GM23338 (cell line): Measurements from ENCODE around the gene ABCG2. TPM values are rescaled to one million over a fixed set of nuclear protein-coding genes. Genes with fewer than 3 reads are reported as not detected.

Experiments used
- ATAC-seq: fragments of 200-7000 bp; cut with Tn5 transposase; 3 replicates; pipeline ENCODE4 v1.9.1; 2020
- DNase-seq: peaks from one replicate; pipeline ENCODE4 v3.0.0-alpha.2; 2015; ENCODE audit warnings: low spot score
- H2AFZ ChIP-seq: fragments of 200-600 bp; sonication (generic); 2 replicates; pipeline ENCODE4 v1.8.0; 2016; ENCODE audit warnings: antibody characterized with exemption, mild to moderate bottlenecking, moderate library complexity
- H3F3A ChIP-seq: fragments of 200-600 bp; sonication (generic); replicated peaks from 2 replicates; pipeline ENCODE4 v1.8.0; 2017; ENCODE audit warnings: antibody characterized with exemption, mixed run types, low read depth
- H3K27ac ChIP-seq: fragments of 200-600 bp; sonication (generic); 2 replicates; pipeline ENCODE4 v1.6.1; 2016; ENCODE audit warnings: low read depth
- H3K27me3 ChIP-seq: fragments of 200-600 bp; sonication (generic); 2 replicates; pipeline ENCODE4 v1.8.0; 2016; ENCODE audit warnings: mild to moderate bottlenecking, mixed run types, moderate library complexity; ENCODE audit not compliant: insufficient read depth
- H3K36me3 ChIP-seq: fragments of 200-600 bp; sonication (generic); 2 replicates; pipeline ENCODE4 v1.8.0; 2016; ENCODE audit warnings: mild to moderate bottlenecking; ENCODE audit not compliant: insufficient read depth
- H3K4me1 ChIP-seq: fragments of 200-600 bp; sonication (generic); 2 replicates; pipeline ENCODE4 v1.8.0; 2016; ENCODE audit warnings: mild to moderate bottlenecking, moderate library complexity; ENCODE audit not compliant: insufficient read depth
- H3K4me2 ChIP-seq: fragments of 200-600 bp; sonication (generic); 2 replicates; pipeline ENCODE4 v1.7.1; 2017; ENCODE audit warnings: mixed run types
- H3K4me3 ChIP-seq: fragments of 200-600 bp; sonication (generic); 2 replicates; pipeline ENCODE4 v1.6.1; 2016; ENCODE audit warnings: mixed run types
- H3K79me2 ChIP-seq: fragments of 200-600 bp; sonication (generic); replicated peaks from 2 replicates; pipeline ENCODE4 v1.8.0; 2017; ENCODE audit warnings: mild to moderate bottlenecking; ENCODE audit not compliant: insufficient read depth
- H3K9me2 ChIP-seq: fragments of 200-600 bp; sonication (generic); 2 replicates; pipeline ENCODE4 v1.8.0; 2017; ENCODE audit not compliant: insufficient read depth
- H4K20me1 ChIP-seq: fragments of 200-600 bp; sonication (generic); replicated peaks from 2 replicates; pipeline ENCODE4 v1.8.0; 2017; ENCODE audit warnings: mild to moderate bottlenecking; ENCODE audit not compliant: insufficient read depth
- H3K27ac Mint-ChIP-seq: 2 replicates; pipeline ENCODE4 v1.8.0; 2020; ENCODE audit warnings: inconsistent platforms, mild to moderate bottlenecking, moderate library complexity, mixed read lengths
- H3K27me3 Mint-ChIP-seq: 3 replicates; pipeline ENCODE4 v1.8.0; 2022; ENCODE audit warnings: low read depth, mild to moderate bottlenecking, moderate library complexity, mixed read lengths, inconsistent platforms; ENCODE audit not compliant: insufficient read depth, poor library complexity
- H3K36me3 Mint-ChIP-seq: 3 replicates; pipeline ENCODE4 v1.8.0; 2021; ENCODE audit warnings: low read depth, mild to moderate bottlenecking, inconsistent platforms, moderate library complexity, mixed read lengths
- H3K4me1 Mint-ChIP-seq: 3 replicates; pipeline ENCODE4 v1.8.0; 2020; ENCODE audit warnings: mild to moderate bottlenecking, inconsistent platforms, mixed read lengths
- H3K4me3 Mint-ChIP-seq: 3 replicates; pipeline ENCODE4 v1.8.0; 2021; ENCODE audit warnings: moderate library complexity, mild to moderate bottlenecking, inconsistent platforms, mixed read lengths
- H3K9me3 Mint-ChIP-seq: 3 replicates; pipeline ENCODE4 v1.8.0; 2020; ENCODE audit warnings: moderate library complexity, mild to moderate bottlenecking, inconsistent platforms, mixed read lengths
- CTCF ChIP-seq, 2 experiments: fragments of 200-600 bp in 1 of 2; sonication (generic) in 1 of 2; conservative IDR thresholded peaks; 2 replicates each; pipeline versions ENCODE4 v1.5.1 to v1.6.1; 2016 to 2017; ENCODE audit warnings: antibody characterized with exemption in 2 of 2, low read depth in 2 of 2, mild to moderate bottlenecking in 2 of 2, moderate library complexity in 1 of 2
- EZH2 ChIP-seq: fragments of 200-600 bp; sonication (generic); IDR thresholded peaks from one replicate; pipeline ENCODE4 v1.8.0; 2017; ENCODE audit warnings: antibody characterized with exemption, mild to moderate bottlenecking, low read depth; ENCODE audit not compliant: unreplicated experiment
- EZH2phosphoT487 ChIP-seq: fragments of 200-600 bp; sonication (generic); IDR thresholded peaks from one replicate; pipeline ENCODE4 v1.8.1; 2018; ENCODE audit warnings: antibody characterized with exemption; ENCODE audit not compliant: unreplicated experiment
- NANOG ChIP-seq: IDR thresholded peaks from 2 replicates; pipeline ENCODE4 v1.6.1; 2016; ENCODE audit warnings: antibody characterized with exemption, borderline replicate concordance
- REST ChIP-seq: IDR thresholded peaks from one replicate; pipeline ENCODE4 v1.6.1; 2018; ENCODE audit warnings: antibody characterized with exemption; ENCODE audit not compliant: unreplicated experiment
- ZNF114 ChIP-seq: fragments of 250-450 bp; sonication (Bioruptor Pico); IDR thresholded peaks from 2 replicates; pipeline ENCODE4 v1.5.0; 2020; ENCODE audit warnings: mild to moderate bottlenecking, moderate library complexity
- ZNF331 ChIP-seq: fragments of 250-450 bp; sonication (Bioruptor Pico); IDR thresholded peaks from 2 replicates; pipeline ENCODE4 v1.5.0; 2020; ENCODE audit warnings: low read depth, mild to moderate bottlenecking, moderate library complexity
- ZNF462 ChIP-seq: fragments of 250-450 bp; sonication (Bioruptor Pico); IDR thresholded peaks from 2 replicates; pipeline ENCODE4 v1.5.0; 2020; ENCODE audit warnings: mild to moderate bottlenecking, moderate library complexity
- polyA plus RNA-seq: library from polyadenylated mRNA; unstranded; fragments of >200 nt; fragmentation: Nextera tagmentation; extraction: Ambion mirVana; gene quantifications from 2 replicates; pipeline ENCODE4 v1.2.1, GENCODE V29; 2016
- total RNA-seq: library from RNA; depleted of rRNA; stranded (reverse); fragments of >200 nt; shearing (Covaris generic); gene quantifications from 2 replicates; pipeline ENCODE4 v1.2.3, GENCODE V29; 2014

ABCG2 gene
- total and polyA plus RNA-seq, 2 experiments from 2014 or later: 1.5 to 10.6 TPM

GRCh38 chr4:88189418-88189738 is 30.9 kb upstream of the ABCG2 start (continued):
- TF ChIP-seq ZNF331 (CRISPR knock-in tag): no peak
- TF ChIP-seq NANOG: no peak

- Histone ChIP-seq H2AFZ (0 out of 2 replicates have a peak overlapping the region, but pooled peaks have one; percentile 28), H3K36me3 (no peaks in the 10 kb centered on the region), H4K20me1 (no peaks in the 10 kb centered on the region), H3K4me1 (no peaks in the 10 kb centered on the region; the same call in 1 of the 2 replicates), H3K79me2 (no peaks in the 10 kb centered on the region), H3K27me3 (no peaks in the 10 kb centered on the region), H3K4me2 (no peak overlapping the region), H3K27ac (no peak overlapping the region), H3K4me3 (no peak overlapping the region), H3K9me2 (no peaks in the 10 kb centered on the region; the same call in 1 of the 2 replicates), H3F3A (no peaks in the 10 kb centered on the region)
- ATAC-seq (no peak), DNase-seq (no peak)
- H3K4me3 Mint-ChIP-seq: no peak overlapping the region
- H3K36me3 Mint-ChIP-seq: no peaks in the 10 kb centered on the region
- H3K9me3 Mint-ChIP-seq: no peaks in the 10 kb centered on the region
- H3K4me1 Mint-ChIP-seq: peaks cover 7% of the 10 kb centered on the region; the same call in 2 of the 3 replicates
- no peak for TF ChIP-seq ZNF114
- no peak overlapping the region for H3K27ac Mint-ChIP-seq
- H3K27me3 Mint-ChIP-seq: peaks cover 2% of the 10 kb centered on the region
Measured at GRCh38 chr4:88188738-88189417, 30.4 kb upstream of the ABCG2 start.

GRCh38 chr4:88187766-88188165 is 29.3 kb upstream of the ABCG2 start:
- Histone ChIP-seq H3F3A (no peaks in the 10 kb centered on the region), H3K4me3 (no peak overlapping the region), H3K9me2 (no peaks in the 10 kb centered on the region), H4K20me1 (no peaks in the 10 kb centered on the region), H3K27me3 (no peaks in the 10 kb centered on the region), H3K36me3 (no peaks in the 10 kb centered on the region), H3K4me2 (no peak overlapping the region), H3K4me1 (no peaks in the 10 kb centered on the region; the same call in 1 of the 2 replicates), H3K79me2 (no peaks in the 10 kb centered on the region), H2AFZ (no peak overlapping the region), H3K27ac (no peak overlapping the region)
- H3K4me1 Mint-ChIP-seq: peaks cover 7% of the 10 kb centered on the region; the same call in 2 of the 3 replicates
- no peaks in the 10 kb centered on the region for H3K27me3 Mint-ChIP-seq
- no peak overlapping the region for H3K4me3 Mint-ChIP-seq
- no peak for ATAC-seq
- no peaks in the 10 kb centered on the region for H3K9me3 Mint-ChIP-seq
- no peak overlapping the region for H3K27ac Mint-ChIP-seq
- no peak for DNase-seq
- no peaks in the 10 kb centered on the region for H3K36me3 Mint-ChIP-seq
- TF ChIP-seq CTCF (conservative IDR thresholded peaks at IDR 0.05; ENCODE audit: low read depth in 2 of 2) (no peak), EZH2 (no peak), NANOG (no peak), ZNF114 (no peak), EZH2phosphoT487 (no peak), REST (no peak), ZNF462 (no peak)
